Stimulated activated memory B cell treated with anti-CD40 and anti-IgM and Interleukin-4, amounts not matched to agents 10 μg/mL and 1 μg/mL and 100 μg/mL, for 72 hours (primary cell): ENCODE data around the gene HOXD8.

ENCODE experiments used
- ATAC-seq: fragments of 150-1000 bp; cut with Tn5 transposase; 2 replicates; pipeline ENCODE4 v1.10.0; 2021
- H3K27ac Mint-ChIP-seq: one replicate; pipeline ENCODE4 v1.8.0; 2022; ENCODE audit warnings: mild to moderate bottlenecking, mixed read lengths
- H3K27me3 Mint-ChIP-seq: one replicate; pipeline ENCODE4 v1.8.0; 2022; ENCODE audit warnings: mixed read lengths
- H3K36me3 Mint-ChIP-seq: one replicate; pipeline ENCODE4 v1.8.0; 2022; ENCODE audit warnings: mixed read lengths
- H3K4me1 Mint-ChIP-seq: one replicate; pipeline ENCODE4 v1.8.0; 2022; ENCODE audit warnings: mixed read lengths
- H3K4me3 Mint-ChIP-seq: one replicate; pipeline ENCODE4 v1.8.0; 2022; ENCODE audit warnings: mild to moderate bottlenecking, moderate library complexity, mixed read lengths
- H3K9me3 Mint-ChIP-seq: one replicate; pipeline ENCODE4 v1.8.0; 2022; ENCODE audit warnings: mixed read lengths

The HOXD8 gene

DNA sequence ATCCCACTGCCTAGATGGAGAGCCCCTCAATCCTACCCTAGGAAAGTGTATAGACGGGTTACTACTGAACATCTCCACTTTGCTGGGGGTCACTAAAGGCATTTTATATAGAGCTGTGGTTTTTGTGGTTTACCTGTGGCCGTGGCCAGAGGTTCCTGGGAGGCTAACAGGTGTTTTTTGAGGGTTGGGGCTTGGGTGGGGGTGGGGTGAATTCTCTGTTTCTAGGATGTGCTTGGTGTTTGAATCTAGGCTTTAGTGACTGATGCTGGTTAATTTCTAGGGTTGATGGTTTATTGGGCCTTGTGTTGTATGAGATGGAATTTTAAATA, 7.7 kb downstream of the HOXD8 start:
- Mint-ChIP-seq H3K4me3 (no peak overlapping the region), H3K9me3 (peaks cover 8% of the 10 kb centered on the region), H3K4me1 (peaks cover 29% of the 10 kb centered on the region), H3K27ac (no peak overlapping the region), H3K27me3 (peaks cover 84% of the 10 kb centered on the region), H3K36me3 (peaks cover 7% of the 10 kb centered on the region)
- ATAC-seq = no peak

DNA sequence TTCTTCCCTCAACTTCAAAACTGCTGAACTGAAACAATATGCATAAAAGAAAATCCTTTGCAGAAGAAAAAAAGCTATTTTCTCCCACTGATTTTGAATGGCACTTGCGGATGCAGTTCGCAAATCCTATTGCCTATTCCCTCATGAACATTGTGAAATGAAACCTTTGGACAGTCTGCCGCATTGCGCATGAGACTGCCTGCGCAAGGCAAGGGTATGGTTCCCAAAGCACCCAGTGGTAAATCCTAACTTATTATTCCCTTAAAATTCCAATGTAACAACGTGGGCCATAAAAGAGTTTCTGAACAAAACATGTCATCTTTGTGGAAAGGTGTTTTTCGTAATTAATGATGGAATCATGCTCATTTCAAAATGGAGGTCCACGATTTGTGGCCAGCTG, 8.4 kb downstream of the HOXD8 start:
- ATAC-seq = no peak
- peaks cover 7% of the 10 kb centered on the region for H3K36me3 Mint-ChIP-seq
- H3K4me1 Mint-ChIP-seq = peaks cover 25% of the 10 kb centered on the region
- no peak overlapping the region for H3K4me3 Mint-ChIP-seq
- peaks cover 84% of the 10 kb centered on the region for H3K27me3 Mint-ChIP-seq
- H3K27ac Mint-ChIP-seq = no peak overlapping the region
- peaks cover 8% of the 10 kb centered on the region for H3K9me3 Mint-ChIP-seq

- H3K27ac Mint-ChIP-seq = no peak overlapping the region
- peak overlapping the region; percentile 33 for H3K4me3 Mint-ChIP-seq
- peaks cover 8% of the 10 kb centered on the region for H3K9me3 Mint-ChIP-seq
Measured at GRCh38 chr2:176138526-176138922, 9.0 kb downstream of the HOXD8 start.

DNA sequence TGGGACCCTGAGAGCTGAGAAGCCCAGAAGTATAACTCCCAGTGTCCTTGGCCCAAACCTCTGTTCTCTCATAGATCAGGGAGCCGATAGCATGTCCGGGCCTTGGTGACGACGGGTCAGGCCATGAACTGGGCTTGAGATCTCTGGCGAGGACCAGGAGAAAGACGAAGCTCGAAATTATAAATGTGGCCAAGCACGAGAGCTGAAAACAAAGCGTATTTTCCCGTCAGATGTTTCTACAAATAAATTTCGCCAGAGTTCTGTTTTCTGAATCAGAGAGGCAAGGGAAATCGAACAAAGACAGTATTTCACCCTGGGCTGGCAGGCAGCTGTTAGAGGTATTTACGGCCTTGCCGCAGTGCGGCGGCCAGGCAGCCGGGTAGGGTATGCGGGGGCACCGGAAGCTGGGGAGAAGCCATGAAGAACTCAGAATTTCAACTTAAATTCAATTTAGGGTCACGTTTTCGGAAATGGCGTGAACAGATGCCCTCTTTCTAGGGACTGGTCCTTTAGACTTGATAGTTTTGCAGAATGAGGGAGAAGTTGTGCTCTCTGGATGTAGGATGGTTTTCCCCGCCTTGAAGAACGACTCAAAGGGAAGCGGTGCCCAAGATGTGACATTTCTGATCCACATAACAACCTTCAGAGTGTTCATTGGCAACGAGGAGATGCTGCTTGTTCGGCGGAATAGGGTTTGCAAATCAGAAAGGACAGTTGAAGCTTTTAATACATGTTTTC, 9.6 kb downstream of the HOXD8 start:
- H3K9me3 Mint-ChIP-seq = peaks cover 8% of the 10 kb centered on the region
- no peak for ATAC-seq
- H3K4me3 Mint-ChIP-seq = no peak overlapping the region
- peaks cover 25% of the 10 kb centered on the region for H3K4me1 Mint-ChIP-seq
- peaks cover 7% of the 10 kb centered on the region for H3K36me3 Mint-ChIP-seq
- peaks cover 84% of the 10 kb centered on the region for H3K27me3 Mint-ChIP-seq
- H3K27ac Mint-ChIP-seq = no peak overlapping the region

More at GRCh38 chr2:176138526-176138922, 9.0 kb downstream of the HOXD8 start:
- peaks cover 7% of the 10 kb centered on the region for H3K36me3 Mint-ChIP-seq
- no peak for ATAC-seq
- peaks cover 84% of the 10 kb centered on the region for H3K27me3 Mint-ChIP-seq
- peaks cover 25% of the 10 kb centered on the region for H3K4me1 Mint-ChIP-seq

- no peak for ATAC-seq
- no peak overlapping the region for H3K4me3 Mint-ChIP-seq
- peaks cover 86% of the 10 kb centered on the region for H3K27me3 Mint-ChIP-seq
Measured at GRCh38 chr2:176139661-176140512, 10.4 kb downstream of the HOXD8 start.

GRCh38 chr2:176140513-176141317, 11.2 kb downstream of the HOXD8 start:
- peaks cover 21% of the 10 kb centered on the region for H3K4me1 Mint-ChIP-seq

More at GRCh38 chr2:176139661-176140512, 10.4 kb downstream of the HOXD8 start:
- H3K9me3 Mint-ChIP-seq = peaks cover 8% of the 10 kb centered on the region
- peaks cover 7% of the 10 kb centered on the region for H3K36me3 Mint-ChIP-seq
- H3K27ac Mint-ChIP-seq = no peak overlapping the region
- H3K4me1 Mint-ChIP-seq = peaks cover 25% of the 10 kb centered on the region

GRCh38 chr2:176142281-176142680, 12.8 kb downstream of the HOXD8 start:
- Mint-ChIP-seq H3K36me3 (no peaks in the 10 kb centered on the region), H3K27ac (no peak overlapping the region), H3K4me1 (peaks cover 17% of the 10 kb centered on the region), H3K27me3 (peaks cover 90% of the 10 kb centered on the region), H3K9me3 (peaks cover 3% of the 10 kb centered on the region), H3K4me3 (no peak overlapping the region)
- ATAC-seq = no peak

More at GRCh38 chr2:176140513-176141317, 11.2 kb downstream of the HOXD8 start:
- Mint-ChIP-seq H3K27me3 (peaks cover 86% of the 10 kb centered on the region), H3K4me3 (peak overlapping the region; percentile 36), H3K9me3 (peaks cover 7% of the 10 kb centered on the region), H3K27ac (no peak overlapping the region), H3K36me3 (peaks cover 2% of the 10 kb centered on the region)
- ATAC-seq = peak; percentile 67

GRCh38 chr2:176145085-176145969, 15.8 kb downstream of the HOXD8 start:
- Mint-ChIP-seq H3K27ac (no peak overlapping the region), H3K4me1 (peaks cover 7% of the 10 kb centered on the region), H3K9me3 (no peaks in the 10 kb centered on the region), H3K4me3 (no peak overlapping the region), H3K36me3 (no peaks in the 10 kb centered on the region), H3K27me3 (peaks cover 96% of the 10 kb centered on the region)
- ATAC-seq = no peak

GRCh38 chr2:176146101-176146500, 16.6 kb downstream of the HOXD8 start:
- Mint-ChIP-seq H3K9me3 (no peaks in the 10 kb centered on the region), H3K27me3 (peaks cover 98% of the 10 kb centered on the region), H3K4me1 (peaks cover 4% of the 10 kb centered on the region), H3K36me3 (no peaks in the 10 kb centered on the region), H3K27ac (no peak overlapping the region), H3K4me3 (no peak overlapping the region)
- no peak for ATAC-seq

GRCh38 chr2:176146645-176147044, 17.1 kb downstream of the HOXD8 start:
- no peaks in the 10 kb centered on the region for H3K9me3 Mint-ChIP-seq
- H3K27ac Mint-ChIP-seq = no peak overlapping the region
- H3K27me3 Mint-ChIP-seq = peaks cover 98% of the 10 kb centered on the region
- H3K4me1 Mint-ChIP-seq = no peaks in the 10 kb centered on the region
- no peaks in the 10 kb centered on the region for H3K36me3 Mint-ChIP-seq
- ATAC-seq = no peak
- no peak overlapping the region for H3K4me3 Mint-ChIP-seq

- H3K36me3 Mint-ChIP-seq = no peaks in the 10 kb centered on the region
- no peak for ATAC-seq
- no peak overlapping the region for H3K4me3 Mint-ChIP-seq
Measured at GRCh38 chr2:176147210-176147799, 17.8 kb downstream of the HOXD8 start.

DNA sequence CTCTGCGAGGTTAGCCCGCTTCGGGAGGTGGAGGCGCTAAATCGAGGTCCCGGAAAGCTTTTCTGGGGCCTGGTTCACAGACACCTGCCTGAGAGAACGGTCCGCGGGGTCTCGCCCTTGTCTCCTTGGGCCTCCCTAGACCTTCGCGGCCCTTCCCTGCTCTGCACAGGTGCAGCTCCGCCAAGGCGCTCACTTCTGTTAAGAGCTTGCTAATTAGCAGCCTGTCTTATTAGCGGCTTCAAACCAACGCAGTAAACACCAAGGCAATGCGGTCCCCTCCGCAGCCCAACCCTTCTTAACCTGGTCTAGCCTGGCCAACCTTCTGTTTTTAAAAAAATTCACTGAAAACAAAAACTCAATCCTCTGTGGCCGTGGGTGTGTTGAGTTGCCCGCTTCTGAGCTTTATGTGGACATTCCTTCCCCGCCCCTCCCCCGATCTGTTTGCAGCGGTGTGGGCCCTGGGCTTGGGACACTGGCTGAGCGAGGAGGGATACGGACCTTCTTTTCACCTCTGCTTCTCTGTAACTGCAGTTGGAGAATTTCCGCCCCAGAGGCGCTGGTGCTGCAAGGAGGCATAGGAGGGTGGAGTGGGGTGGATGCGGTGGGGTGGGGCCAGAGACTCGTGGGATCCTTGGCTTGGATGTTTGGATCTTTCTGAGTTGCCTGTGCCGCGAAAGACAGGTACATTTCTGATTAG, 18.4 kb downstream of the HOXD8 start:
- no peak overlapping the region for H3K4me3 Mint-ChIP-seq
- no peaks in the 10 kb centered on the region for H3K9me3 Mint-ChIP-seq
- peaks cover 98% of the 10 kb centered on the region for H3K27me3 Mint-ChIP-seq
- no peak for ATAC-seq
- H3K36me3 Mint-ChIP-seq = no peaks in the 10 kb centered on the region
- H3K27ac Mint-ChIP-seq = no peak overlapping the region
- H3K4me1 Mint-ChIP-seq = no peaks in the 10 kb centered on the region

More at GRCh38 chr2:176147210-176147799, 17.8 kb downstream of the HOXD8 start:
- H3K4me1 Mint-ChIP-seq = no peaks in the 10 kb centered on the region
- no peak overlapping the region for H3K27ac Mint-ChIP-seq
- H3K9me3 Mint-ChIP-seq = no peaks in the 10 kb centered on the region
- H3K27me3 Mint-ChIP-seq = peaks cover 98% of the 10 kb centered on the region

GRCh38 chr2:176148751-176149421, 19.4 kb downstream of the HOXD8 start:
- Mint-ChIP-seq H3K27me3 (peaks cover 98% of the 10 kb centered on the region), H3K9me3 (no peaks in the 10 kb centered on the region), H3K36me3 (no peaks in the 10 kb centered on the region), H3K4me3 (no peak overlapping the region), H3K4me1 (no peaks in the 10 kb centered on the region), H3K27ac (no peak overlapping the region)
- no peak for ATAC-seq
